ENCODE results near the gene MFAP5.
"Not testable (repeated sequence)": the region's sequence is repeated elsewhere in the genome, so short reads cannot be mapped to it uniquely, and the experiment has no call there.

Gene MFAP5

GRCh38 chr12:8630131-8630530 is 32.5 kb downstream of the MFAP5 start:
- DNase-seq (ENCODE audit: low spot score), result no peak
- Histone ChIP-seq H3K27ac (peak overlapping the region in 1 of 2 donors; percentile 55), H3K4me3 (no peak overlapping the region)
- TF ChIP-seq, protein P1, sequence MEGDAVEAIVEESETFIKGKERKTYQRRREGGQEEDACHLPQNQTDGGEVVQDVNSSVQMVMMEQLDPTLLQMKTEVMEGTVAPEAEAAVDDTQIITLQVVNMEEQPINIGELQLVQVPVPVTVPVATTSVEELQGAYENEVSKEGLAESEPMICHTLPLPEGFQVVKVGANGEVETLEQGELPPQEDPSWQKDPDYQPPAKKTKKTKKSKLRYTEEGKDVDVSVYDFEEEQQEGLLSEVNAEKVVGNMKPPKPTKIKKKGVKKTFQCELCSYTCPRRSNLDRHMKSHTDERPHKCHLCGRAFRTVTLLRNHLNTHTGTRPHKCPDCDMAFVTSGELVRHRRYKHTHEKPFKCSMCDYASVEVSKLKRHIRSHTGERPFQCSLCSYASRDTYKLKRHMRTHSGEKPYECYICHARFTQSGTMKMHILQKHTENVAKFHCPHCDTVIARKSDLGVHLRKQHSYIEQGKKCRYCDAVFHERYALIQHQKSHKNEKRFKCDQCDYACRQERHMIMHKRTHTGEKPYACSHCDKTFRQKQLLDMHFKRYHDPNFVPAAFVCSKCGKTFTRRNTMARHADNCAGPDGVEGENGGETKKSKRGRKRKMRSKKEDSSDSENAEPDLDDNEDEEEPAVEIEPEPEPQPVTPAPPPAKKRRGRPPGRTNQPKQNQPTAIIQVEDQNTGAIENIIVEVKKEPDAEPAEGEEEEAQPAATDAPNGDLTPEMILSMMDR (IDR thresholded peaks at IDR 0.05), result no peak

DNA sequence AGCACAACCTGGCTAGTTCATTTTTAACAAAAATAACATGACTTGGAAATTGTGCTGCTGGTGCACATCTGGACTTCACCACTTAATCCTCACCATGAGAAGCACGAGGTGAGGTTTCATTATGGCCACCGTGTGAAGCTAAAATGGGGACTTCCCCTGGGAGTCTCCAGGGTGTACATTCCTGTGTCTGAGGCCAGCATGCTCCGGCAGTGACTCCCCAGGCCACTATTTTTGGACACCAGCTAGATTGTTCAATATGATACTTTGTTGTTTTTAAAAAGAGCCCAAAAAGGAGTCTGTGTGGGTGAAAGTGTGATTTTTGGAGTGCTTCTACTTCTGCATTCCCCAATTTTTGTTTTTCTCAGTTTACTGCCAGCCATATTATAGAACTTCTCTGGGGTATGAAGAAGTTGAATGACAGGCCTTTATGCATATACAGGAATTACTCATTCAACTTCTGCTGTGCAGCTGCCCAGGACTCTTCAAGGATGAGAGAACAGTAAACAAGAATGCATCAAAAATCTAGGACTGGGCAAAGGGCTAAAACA is 33.1 kb downstream of the MFAP5 start:
- TF ChIP-seq, protein P1 (IDR thresholded peaks at IDR 0.05), result no peak
- DNase-seq (ENCODE audit: low spot score), result peak; percentile 77
- H3K27ac ChIP-seq, result peak overlapping the region; percentile 7 to 55

GRCh38 chr12:8628731-8629130 is 33.9 kb downstream of the MFAP5 start:
- H3K4me3 ChIP-seq, result no peak overlapping the region
- TF ChIP-seq, protein P1 (IDR thresholded peaks at IDR 0.05), result no peak
- DNase-seq (ENCODE audit: low spot score), result no peak
- H3K27ac ChIP-seq, result peak overlapping the region; percentile 7 to 55

More for the DNA sequence above, 33.1 kb downstream of the MFAP5 start:
- no peak overlapping the region for H3K4me3 ChIP-seq

DNA sequence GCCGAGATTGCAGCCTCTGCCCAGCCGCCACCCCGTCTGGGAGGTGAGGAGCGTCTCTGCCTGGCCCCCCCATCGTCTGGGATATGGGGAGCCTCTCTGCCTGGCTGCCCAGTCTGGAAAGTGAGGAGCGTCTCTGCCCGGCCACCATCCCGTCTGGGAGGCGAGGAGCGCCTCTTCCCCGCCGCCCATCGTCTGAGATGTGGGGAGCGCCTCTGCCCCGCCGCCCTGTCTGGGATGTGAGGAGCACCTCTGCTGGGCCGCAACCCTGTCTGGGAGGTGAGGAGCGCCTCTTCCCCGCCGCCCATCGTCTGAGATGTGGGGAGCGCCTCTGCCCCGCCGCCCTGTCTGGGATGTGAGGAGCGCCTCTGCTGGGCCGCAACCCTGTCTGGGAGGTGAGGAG is 37.9 kb downstream of the MFAP5 start:
- H3K4me3 ChIP-seq; H3K27ac ChIP-seq; DNase-seq (ENCODE audit: low spot score): not testable (repeated sequence)

DNA sequence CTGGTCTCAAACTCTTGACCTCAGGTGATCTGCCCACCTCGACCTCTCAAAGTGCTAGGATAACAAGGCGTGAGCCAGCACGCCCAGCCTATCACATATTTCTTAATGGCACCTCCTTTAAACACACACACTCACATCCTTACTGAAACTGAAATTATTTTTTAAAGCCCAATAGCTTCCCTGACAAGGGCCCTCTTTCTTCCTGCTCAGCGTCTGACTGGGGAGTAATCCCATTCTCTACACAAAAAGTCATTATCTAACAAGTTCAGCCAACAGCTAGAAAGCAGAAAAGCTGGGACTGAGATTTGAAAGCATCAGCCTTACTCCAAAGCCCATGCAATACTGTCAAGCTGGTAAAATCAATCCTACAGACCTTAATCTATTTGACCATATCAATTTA is 40.0 kb downstream of the MFAP5 start:
- DNase-seq (ENCODE audit: low spot score), result no peak
- TF ChIP-seq, protein P1 (IDR thresholded peaks at IDR 0.05), result no peak
- no peak overlapping the region for H3K4me3 ChIP-seq
- no peak overlapping the region for H3K27ac ChIP-seq

DNA sequence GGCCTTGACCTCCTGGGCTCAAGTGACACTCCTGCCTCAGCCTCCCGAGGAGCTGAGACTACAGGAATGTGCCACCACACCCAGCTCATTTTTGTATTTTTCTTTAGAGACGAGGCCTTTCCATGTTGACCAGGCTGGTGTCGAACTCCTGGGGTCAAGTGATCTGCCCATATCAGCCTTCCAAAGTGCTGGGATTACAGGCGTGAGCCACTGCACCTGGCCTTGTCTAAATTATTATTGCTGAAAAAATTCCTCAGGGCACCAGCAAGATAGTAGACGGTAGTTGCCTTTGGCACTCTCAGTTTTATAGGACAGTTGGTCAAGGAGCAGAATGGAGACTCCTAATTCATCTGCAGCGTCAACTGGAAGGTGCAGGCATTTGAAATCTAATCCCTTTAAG is 47.4 kb downstream of the MFAP5 start:
- Histone ChIP-seq H3K4me3 (no peak overlapping the region), H3K27ac (no peak overlapping the region)
- TF ChIP-seq, protein P1 (IDR thresholded peaks at IDR 0.05), result no peak
- DNase-seq (ENCODE audit: low spot score), result no peak

DNA sequence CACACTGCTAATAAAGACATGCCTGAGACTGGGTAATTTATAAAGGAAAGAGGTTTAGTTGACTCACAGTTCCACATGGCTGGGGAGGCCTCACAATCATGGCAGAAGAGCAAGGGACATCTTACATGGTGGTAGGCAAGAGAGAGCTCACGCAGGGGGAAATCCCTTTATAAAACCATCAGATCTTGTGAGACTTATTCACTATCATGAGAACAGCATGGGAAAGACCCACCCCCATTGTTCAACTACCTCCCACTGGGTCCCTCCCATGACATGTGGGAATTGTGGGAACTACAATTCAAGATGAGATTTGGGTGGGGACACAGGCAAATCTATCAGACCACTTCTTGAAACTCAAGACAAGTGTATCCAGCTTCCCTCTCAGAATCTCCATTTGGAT is 48.7 kb downstream of the MFAP5 start:
- not testable (repeated sequence) for H3K27ac ChIP-seq; H3K4me3 ChIP-seq; DNase-seq (ENCODE audit: low spot score)

GRCh38 chr12:8612629-8613028 is 50.0 kb downstream of the MFAP5 start, which contains the start of gene AICDA:
TSS of gene AICDA (minus strand) at chr12:8612859. CDS start at chr12:8612767, 92 bp downstream.
- no peak for DNase-seq (ENCODE audit: low spot score)
- Histone ChIP-seq H3K4me3 (no peak within 1 kb of the TSS), H3K27ac (no peak within 1 kb of the TSS)
- TF ChIP-seq, protein P1 (IDR thresholded peaks at IDR 0.05), result no peak

Data from coronary artery (tissue), 2 donors.